ENCODE measurements around the gene MAPK7. TPM values are rescaled to one million over a fixed set of nuclear protein-coding genes. Genes with fewer than 3 reads are reported as not detected.

The MAPK7 gene
- total and polyA plus RNA-seq, 2 donors (not counting 3 experiments of a cell fraction or from before 2014, with no cell fraction given): 16.8 to 30.7 TPM

DNA sequence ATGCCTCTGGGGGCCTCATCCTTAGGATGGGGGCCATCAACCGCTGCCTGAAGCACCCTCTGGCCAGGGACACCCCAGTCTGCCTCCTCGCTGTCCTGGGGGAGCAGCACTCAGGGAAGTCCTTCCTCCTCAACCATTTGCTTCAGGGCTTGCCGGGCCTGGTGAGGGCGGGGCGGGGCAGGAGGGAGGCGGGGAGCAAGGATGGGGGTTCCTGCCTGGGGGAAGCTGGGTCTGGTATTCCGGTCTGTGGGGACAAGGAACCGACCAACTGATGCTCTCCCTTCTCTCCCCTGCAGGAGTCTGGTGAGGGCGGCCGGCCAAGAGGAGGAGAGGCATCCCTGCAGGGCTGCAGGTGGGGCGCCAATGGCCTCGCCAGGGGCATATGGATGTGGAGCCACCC is 34.7 kb downstream of the MAPK7 start:
- BruUV-seq (replicated peaks): no TSS peak
- Histone ChIP-seq H3K36me3 (ENCODE audit: control insufficient read depth in 2 of 2, extremely low read depth in 1 of 2, insufficient read depth in 2 of 2, low read length in 2 of 2) (no peaks in the 10 kb centered on the region), H2AFZ (ENCODE audit: low read depth, low read length) (no peak overlapping the region), H3K4me2 (ENCODE audit: insufficient read depth, low read length) (no peak overlapping the region), H3K9ac (replicated peaks; ENCODE audit: extremely low read depth, insufficient read depth, low read length) (no peak overlapping the region), H3K4me1 (ENCODE audit: control insufficient read depth, extremely low read depth, insufficient read depth, low read length) (no peaks in the 10 kb centered on the region), H4K20me1 (replicated peaks; ENCODE audit: control insufficient read depth, extremely low read depth, insufficient read depth, low read length) (no peaks in the 10 kb centered on the region), H3K9me3 (replicated peaks; ENCODE audit: control insufficient read depth, insufficient read depth, low read length) (no peaks in the 10 kb centered on the region), H3K79me2 (ENCODE audit: control insufficient read depth, insufficient read depth, low read length) (no peaks in the 10 kb centered on the region), H3K27ac (ENCODE audit: insufficient read depth, low read depth, low read length) (no peak overlapping the region), H3K9me1 (replicated peaks; ENCODE audit: control insufficient read depth, extremely low read depth, insufficient read depth, low read length) (no peaks in the 10 kb centered on the region), H3K27me3 (ENCODE audit: control insufficient read depth in 2 of 2, insufficient read depth in 2 of 2, low read length in 2 of 2) (peaks cover 4 to 7% of the 10 kb centered on the region in 2 experiments), H3K4me3 (replicated peaks in 1 of 3; ENCODE audit: insufficient read depth in 1 of 3, low read depth in 1 of 3, low read length in 3 of 3) (no peak overlapping the region)
- FAIRE-seq: no peak
- ChIA-PET POLR2A (no interaction called here), CTCF (no interaction called here)
- intact Hi-C loops (cut with micrococcal nuclease): no loop called here
- TF ChIP-seq, protein P1, sequence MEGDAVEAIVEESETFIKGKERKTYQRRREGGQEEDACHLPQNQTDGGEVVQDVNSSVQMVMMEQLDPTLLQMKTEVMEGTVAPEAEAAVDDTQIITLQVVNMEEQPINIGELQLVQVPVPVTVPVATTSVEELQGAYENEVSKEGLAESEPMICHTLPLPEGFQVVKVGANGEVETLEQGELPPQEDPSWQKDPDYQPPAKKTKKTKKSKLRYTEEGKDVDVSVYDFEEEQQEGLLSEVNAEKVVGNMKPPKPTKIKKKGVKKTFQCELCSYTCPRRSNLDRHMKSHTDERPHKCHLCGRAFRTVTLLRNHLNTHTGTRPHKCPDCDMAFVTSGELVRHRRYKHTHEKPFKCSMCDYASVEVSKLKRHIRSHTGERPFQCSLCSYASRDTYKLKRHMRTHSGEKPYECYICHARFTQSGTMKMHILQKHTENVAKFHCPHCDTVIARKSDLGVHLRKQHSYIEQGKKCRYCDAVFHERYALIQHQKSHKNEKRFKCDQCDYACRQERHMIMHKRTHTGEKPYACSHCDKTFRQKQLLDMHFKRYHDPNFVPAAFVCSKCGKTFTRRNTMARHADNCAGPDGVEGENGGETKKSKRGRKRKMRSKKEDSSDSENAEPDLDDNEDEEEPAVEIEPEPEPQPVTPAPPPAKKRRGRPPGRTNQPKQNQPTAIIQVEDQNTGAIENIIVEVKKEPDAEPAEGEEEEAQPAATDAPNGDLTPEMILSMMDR (IDR thresholded peaks at IDR 0.05; ENCODE audit: extremely low read depth in 1 of 2, insufficient read depth in 1 of 2, low read depth in 1 of 2, low read length in 2 of 2): no peak
- TF ChIP-seq POLR2A (IDR thresholded peaks at IDR 0.05; ENCODE audit: low read depth, low read length) (no peak), POLR2AphosphoS5 (IDR thresholded peaks at IDR 0.05; ENCODE audit: insufficient read depth, low read depth, low read length) (no peak), GATA2 (IDR thresholded peaks at IDR 0.05; ENCODE audit: insufficient read depth, insufficient read length, low read depth, low read length) (no peak), FOS (IDR thresholded peaks at IDR 0.05; ENCODE audit: borderline replicate concordance, insufficient read depth, low read length) (no peak), MYC (IDR thresholded peaks at IDR 0.05; ENCODE audit: low read depth, low read length) (no peak), JUN (IDR thresholded peaks at IDR 0.05; ENCODE audit: borderline replicate concordance, insufficient read depth, insufficient read length, low read depth) (no peak), EZH2 (IDR thresholded peaks at IDR 0.05; ENCODE audit: borderline replicate concordance, low read depth, low read length, severe bottlenecking) (no peak)
- TF ChIP-seq, protein P2, sequence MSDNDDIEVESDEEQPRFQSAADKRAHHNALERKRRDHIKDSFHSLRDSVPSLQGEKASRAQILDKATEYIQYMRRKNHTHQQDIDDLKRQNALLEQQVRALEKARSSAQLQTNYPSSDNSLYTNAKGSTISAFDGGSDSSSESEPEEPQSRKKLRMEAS (IDR thresholded peaks at IDR 0.05; ENCODE audit: insufficient read depth, insufficient read length): no peak
- no peak for DNase-seq (ENCODE audit: low read depth, low spot score)
- dilution Hi-C loops (cut with MboI; ENCODE audit: extremely low pct_ligation_motif_present, low sequenced_read_pairs): no loop called here

Data from endothelial cell of umbilical vein (primary cell).